ENCODE results near the gene HLF. TPM values are rescaled to one million over a fixed set of nuclear protein-coding genes. Genes with fewer than 3 reads are reported as not detected.
A peak's percentile ranks its signal among the peaks of the same experiment; 100 is the strongest.

Gene HLF
- total RNA-seq, 1 experiment from 2014 or later, result 0.25 TPM

DNA sequence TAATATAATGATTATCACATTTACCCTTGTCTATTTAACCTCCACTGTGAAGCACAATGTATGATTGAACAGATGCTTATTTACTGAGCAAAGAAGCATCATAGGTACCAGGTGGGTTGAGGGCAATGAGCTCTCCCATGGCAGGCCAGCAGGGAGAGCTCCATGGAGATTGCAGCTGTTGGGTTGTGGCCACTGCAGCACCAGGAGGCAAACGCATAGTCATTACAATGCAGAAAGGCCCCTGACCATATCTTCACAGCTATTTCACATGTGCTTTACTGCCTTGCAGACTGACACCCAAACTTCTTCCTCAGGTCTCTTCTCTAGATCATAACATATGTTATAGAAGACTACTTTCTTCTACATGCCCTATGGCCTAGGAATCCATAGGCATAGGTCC, 81.9 kb downstream of the HLF start:
- DNase-seq (ENCODE audit: extremely low read depth, low read depth), result no peak

DNA sequence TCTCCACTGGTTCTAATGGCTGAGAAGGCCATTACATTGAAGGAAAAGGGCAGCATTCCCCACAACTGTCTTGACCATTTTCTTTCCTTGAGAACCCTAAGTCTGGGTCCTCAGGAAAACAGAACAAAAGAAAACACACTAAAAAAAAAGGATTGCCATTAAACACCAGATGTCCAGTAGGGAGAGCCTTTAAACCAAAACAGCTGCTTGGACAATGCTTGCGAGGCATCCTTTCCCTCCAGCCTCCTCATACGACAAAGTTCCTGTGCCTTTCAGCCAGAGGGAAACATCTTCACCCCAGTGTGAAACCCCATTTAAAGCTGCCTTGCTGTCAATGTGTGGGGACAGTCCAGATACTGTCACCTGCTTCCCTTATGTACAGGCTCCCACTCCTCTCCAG, 82.6 kb downstream of the HLF start:
- DNase-seq (ENCODE audit: extremely low read depth, low read depth), result no peak

DNA sequence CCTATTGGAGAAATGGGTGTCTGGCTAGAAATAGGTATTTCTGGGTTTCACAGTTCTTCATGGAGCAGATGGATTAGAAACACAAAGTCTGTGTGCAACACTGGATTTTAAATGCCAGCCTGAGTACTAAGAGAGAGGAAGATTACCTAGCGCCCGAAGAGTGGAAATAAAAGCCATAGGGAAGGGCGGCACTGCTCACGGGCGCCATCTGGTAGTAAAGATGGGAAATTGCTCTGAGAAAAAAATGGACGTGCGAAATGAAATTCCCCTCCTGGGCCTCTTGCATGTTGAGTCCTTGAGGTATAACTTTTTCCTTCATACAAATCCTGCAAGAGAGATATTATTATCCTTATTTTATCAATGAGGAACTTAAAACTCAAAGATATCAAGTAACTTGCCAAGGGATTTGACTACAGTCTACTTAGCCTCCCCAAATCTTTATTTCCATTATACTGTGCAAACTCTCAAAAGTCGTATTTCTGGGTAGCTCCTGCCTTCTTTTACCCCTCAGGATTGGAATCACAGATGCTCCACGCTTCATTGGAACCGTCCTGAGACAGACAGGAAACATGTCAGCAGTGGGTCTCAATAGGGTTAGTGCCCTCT, 84.1 kb downstream of the HLF start:
- peak; percentile 40 for DNase-seq (ENCODE audit: extremely low read depth, low read depth)

DNA sequence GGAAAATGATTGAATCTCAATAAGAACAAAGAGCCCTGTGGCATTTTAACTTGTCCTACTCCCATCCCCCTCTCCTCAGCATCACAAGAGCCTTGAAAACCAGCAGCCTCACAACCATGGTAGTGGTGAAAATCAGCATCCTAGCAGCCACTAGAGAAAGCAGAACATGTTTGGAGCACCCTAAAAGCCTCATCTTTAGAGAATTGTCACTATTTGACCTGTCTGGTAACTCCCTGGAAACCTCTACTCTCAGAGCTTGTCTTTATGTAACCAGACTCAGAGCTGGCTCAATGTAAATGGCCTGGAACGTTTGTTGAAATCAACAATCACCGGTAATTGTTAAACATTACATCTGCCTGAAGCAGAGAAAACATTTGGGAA, 86.1 kb downstream of the HLF start:
- no peak for DNase-seq (ENCODE audit: extremely low read depth, low read depth)

DNA sequence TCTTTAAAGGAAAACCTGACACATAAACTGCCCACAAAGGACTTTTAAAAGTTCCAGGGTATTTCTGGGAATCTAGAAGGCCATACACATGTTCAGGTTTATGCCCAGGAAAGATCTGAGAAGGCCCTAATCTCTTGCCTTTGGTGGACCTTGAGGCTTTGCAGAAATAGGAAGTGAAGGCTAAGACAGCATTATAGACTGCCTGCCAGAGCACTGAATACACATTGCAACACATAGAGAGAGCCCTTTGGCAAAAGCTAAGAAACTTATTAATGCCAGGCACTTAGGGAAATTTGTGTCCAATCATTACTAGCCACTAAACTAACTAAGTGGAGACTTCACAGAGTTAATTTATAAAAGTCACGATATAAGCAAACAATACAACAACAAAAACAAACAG, 86.5 kb downstream of the HLF start:
- DNase-seq (ENCODE audit: extremely low read depth, low read depth), result no peak

DNA sequence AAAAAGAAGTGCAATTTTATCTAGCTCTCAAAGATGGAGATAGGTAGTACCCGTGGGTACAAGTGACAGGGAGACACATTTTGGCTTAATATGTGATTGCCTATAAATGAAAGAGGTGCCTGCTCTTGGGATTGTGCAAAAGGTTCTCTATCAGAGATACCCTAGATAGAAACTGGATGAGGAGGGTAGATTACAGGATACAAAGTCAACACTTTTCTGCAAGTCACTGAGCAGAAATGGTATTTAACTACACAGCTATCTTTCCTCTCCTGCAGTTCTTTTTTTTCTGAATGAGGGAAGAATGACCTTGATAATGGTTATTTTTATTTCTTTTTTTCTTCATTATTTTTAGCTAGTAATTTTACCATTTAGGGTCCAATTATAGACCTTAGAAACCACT, 89.2 kb downstream of the HLF start:
- no peak for DNase-seq (ENCODE audit: extremely low read depth, low read depth)

DNA sequence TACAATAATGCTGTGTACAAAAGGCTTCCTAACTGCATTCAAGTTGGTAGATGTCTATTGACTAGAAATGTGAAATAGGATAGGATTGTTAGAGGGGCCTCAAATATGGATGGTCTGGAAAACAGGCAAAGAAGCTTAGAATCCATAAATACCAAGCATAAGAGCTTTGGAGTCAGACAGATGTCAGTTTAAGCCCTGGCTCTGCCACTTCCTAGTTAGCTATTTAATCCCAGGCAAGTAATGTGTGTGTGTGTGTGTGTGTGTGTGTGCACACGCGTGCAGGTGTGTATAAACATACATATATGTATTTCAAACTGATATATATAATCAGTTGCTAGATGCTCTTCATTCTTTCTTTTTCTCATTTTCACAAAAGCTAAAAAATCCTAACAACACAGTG, 90.2 kb downstream of the HLF start:
- no peak for DNase-seq (ENCODE audit: extremely low read depth, low read depth)

DNA sequence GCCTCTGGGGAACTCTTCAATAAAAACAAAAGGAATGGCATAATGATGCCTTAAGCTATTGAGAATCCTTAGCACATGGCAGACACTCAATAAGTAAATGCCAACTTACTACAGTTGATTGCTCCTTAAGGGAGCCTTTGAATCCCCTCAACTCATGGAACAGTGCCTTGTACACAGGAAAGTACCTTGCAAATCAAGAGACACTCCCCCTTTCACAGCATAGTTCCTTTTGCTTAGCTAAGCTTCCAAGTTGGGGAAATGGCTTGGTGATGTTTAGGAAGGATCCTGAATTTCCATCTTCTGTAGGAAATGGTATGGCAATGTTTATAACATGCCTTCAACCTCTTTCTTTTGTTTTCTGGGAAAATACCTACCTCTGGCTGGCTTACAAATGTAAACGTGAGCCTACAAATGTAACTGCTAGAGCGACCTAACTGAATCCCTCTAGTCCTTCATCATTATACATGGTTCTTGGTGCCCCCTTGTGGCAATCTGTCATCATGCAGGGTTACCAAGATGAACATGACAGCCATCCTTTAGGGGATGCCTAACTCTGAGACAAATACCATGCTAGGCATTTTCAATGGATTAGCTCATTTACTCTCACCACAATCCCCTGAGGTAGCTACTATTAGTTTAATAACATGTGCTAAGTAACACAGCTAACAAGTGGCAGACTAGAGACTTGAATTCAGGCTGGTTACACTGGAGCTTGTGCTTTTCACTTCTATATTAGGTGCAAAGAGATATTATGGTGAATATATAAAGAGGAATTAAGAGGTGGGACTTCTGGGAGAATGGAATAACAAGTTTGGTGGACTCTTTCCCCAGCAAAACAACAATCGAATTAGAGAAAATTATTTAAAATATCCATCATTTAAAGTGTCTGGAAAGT, 91.9 kb downstream of the HLF start:
- peak; percentile 70 for DNase-seq (ENCODE audit: extremely low read depth, low read depth)

DNA sequence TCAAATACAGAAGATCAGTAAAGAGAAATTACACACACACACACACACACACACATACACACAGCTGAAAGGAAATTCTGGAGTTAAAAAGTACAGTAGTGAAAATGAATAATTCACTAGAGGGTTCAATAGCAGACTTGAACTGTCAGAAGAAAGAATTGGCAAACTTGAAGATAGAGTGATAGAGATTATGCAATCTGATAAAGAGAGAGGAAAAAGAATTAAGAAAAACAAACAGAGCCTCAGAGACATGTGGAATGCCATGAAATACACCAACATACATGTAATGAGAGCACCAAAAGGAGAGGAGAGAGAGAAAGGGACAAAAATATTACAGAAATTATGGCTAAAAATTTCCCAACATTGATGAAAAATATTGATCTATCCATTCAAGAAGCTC, 96.2 kb downstream of the HLF start:
- DNase-seq (ENCODE audit: extremely low read depth, low read depth), result no peak

DNA sequence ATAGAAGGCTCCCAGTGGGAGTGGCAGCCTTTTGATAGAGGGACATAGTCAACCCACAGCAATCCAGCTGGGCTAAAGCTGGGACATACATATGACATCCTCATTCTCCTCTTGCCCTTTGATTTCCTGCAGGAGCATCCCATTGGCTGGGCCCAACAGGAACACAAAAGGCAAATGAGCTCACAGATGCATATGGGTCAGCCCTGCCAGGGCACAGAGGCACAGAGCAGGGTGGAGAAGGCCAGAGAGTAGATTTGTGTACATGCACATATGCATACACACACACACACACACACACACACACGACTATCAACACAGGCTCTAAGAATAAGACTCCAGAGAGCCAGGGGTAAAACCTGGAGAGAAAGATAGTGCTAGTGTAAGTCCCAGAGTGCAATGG, 98.3 kb downstream of the HLF start:
- no peak for DNase-seq (ENCODE audit: extremely low read depth, low read depth)

DNA sequence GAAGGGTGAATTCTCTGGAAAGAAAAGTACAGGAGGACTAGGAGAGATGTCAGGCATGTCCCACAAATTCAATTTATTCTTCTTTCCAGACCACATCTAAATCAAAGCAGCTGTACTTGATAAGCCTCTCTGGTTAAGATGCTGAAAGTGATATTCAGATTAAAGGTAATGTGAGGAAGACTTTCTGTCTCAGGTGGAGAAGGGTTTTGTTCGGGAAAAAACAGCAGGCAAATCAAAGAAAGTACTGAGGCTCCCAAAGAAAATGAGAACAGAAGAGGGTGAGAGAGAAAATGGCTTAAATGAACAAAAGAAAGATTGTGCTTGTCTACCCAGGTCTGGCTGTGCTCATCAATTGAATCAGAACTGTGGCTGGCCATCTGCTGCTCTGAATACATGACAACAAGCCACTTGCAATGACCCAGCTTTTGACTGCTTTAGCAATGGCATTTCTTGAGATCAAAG, 101.3 kb downstream of the HLF start:
- DNase-seq (ENCODE audit: extremely low read depth, low read depth), result no peak

DNA sequence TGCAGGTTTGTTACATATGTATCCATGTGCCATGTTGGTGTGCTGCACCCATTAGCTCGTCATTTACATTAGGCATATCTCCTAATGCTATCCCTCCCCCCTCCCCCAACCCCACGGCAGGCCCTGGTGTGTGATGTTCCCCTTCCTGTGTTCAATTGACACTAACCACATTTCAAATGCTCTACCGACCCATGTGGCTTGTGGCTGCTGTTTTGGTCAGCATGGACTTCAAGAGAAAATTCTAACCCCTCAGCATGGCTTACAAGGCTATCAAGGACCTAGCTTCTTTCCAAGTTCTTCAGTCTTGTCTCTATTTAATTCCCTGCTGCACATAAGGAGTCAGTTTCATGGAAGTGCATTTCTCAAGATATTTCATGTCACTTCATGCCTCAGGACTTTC, 103.9 kb downstream of the HLF start:
- no peak for DNase-seq (ENCODE audit: extremely low read depth, low read depth)

Other genes with a start within 250 kb of the HLF start
- gene MMD, start 156.9 kb downstream of the HLF start, total RNA-seq (2014; rRNA removed; shearing (Covaris generic)), result 9.1 and 9.2 TPM in 2 replicates
- gene SMIM36, start 246.5 kb downstream of the HLF start, total RNA-seq (2014; rRNA removed; shearing (Covaris generic)), result not detected in 2 replicates